ENCODE data around the gene RGR.
"Not testable (repeated sequence)": the region's sequence is repeated elsewhere in the genome, so short reads cannot be mapped to it uniquely, and the experiment has no call there.

RGR gene

GRCh38 chr10:84269162-84269561, 24.3 kb downstream of the RGR start:
- Histone ChIP-seq H3K18ac (ENCODE audit: low read length) (no peak overlapping the region), H3K4me2 (ENCODE audit: low read length) (no peak overlapping the region), H4K8ac (ENCODE audit: low read depth, low read length) (no peak overlapping the region), H2BK15ac (replicated peaks; ENCODE audit: low read depth) (no peak overlapping the region), H3K4me1 (ENCODE audit: control insufficient read depth, low read depth, low read length) (no peaks in the 10 kb centered on the region), H3K79me2 (ENCODE audit: control insufficient read depth, insufficient read depth, low read length) (no peaks in the 10 kb centered on the region), H3K4ac (ENCODE audit: low read depth, low read length) (no peak overlapping the region), H3K9ac (ENCODE audit: low read length) (no peak overlapping the region), H2BK120ac (ENCODE audit: low read depth, low read length) (no peak overlapping the region), H3K23ac (ENCODE audit: low read length) (no peak overlapping the region), H3K56ac (ENCODE audit: low read length) (no peak overlapping the region), H3K27me3 (ENCODE audit: insufficient read depth, low read length, poor library complexity) (no peaks in the 10 kb centered on the region), H3K79me1 (ENCODE audit: low read length) (no peaks in the 10 kb centered on the region), H2BK5ac (ENCODE audit: low read length) (no peak overlapping the region), H3K4me3 (ENCODE audit: low read length) (no peak overlapping the region), H4K5ac (ENCODE audit: low read length) (no peak overlapping the region), H3K36me3 (ENCODE audit: control insufficient read depth, insufficient read depth, low read length) (no peaks in the 10 kb centered on the region), H2AK5ac (ENCODE audit: low read length) (no peak overlapping the region), H3K27ac (ENCODE audit: low read depth, low read length) (no peak overlapping the region)
- no CpG with 5 or more reads among the region's 1 CpG for WGBS (ENCODE audit: extremely low coverage, insufficient coverage, low lambda C conversion rate)
- no peak for DNase-seq

- DNase-seq: no peak
- Histone ChIP-seq H3K36me3 (ENCODE audit: control insufficient read depth, insufficient read depth, low read length) (no peaks in the 10 kb centered on the region), H2BK5ac (ENCODE audit: low read length) (no peak overlapping the region), H3K23ac (ENCODE audit: low read length) (no peak overlapping the region), H4K8ac (ENCODE audit: low read depth, low read length) (no peak overlapping the region), H3K9ac (ENCODE audit: low read length) (no peak overlapping the region), H3K27ac (ENCODE audit: low read depth, low read length) (no peak overlapping the region), H3K79me1 (ENCODE audit: low read length) (no peaks in the 10 kb centered on the region), H3K4me2 (ENCODE audit: low read length) (no peak overlapping the region), H3K79me2 (ENCODE audit: control insufficient read depth, insufficient read depth, low read length) (no peaks in the 10 kb centered on the region), H4K5ac (ENCODE audit: low read length) (no peak overlapping the region), H3K56ac (ENCODE audit: low read length) (no peak overlapping the region), H2AK5ac (ENCODE audit: low read length) (no peak overlapping the region), H3K27me3 (ENCODE audit: insufficient read depth, low read length, poor library complexity) (no peaks in the 10 kb centered on the region), H3K18ac (ENCODE audit: low read length) (no peak overlapping the region), H2BK120ac (ENCODE audit: low read depth, low read length) (no peak overlapping the region), H3K4ac (ENCODE audit: low read depth, low read length) (no peak overlapping the region), H3K4me1 (ENCODE audit: control insufficient read depth, low read depth, low read length) (no peaks in the 10 kb centered on the region), H2BK15ac (replicated peaks; ENCODE audit: low read depth) (no peak overlapping the region), H3K4me3 (ENCODE audit: low read length) (no peak overlapping the region)
- WGBS (ENCODE audit: extremely low coverage, insufficient coverage, low lambda C conversion rate): no CpG with 5 or more reads among the region's 2 CpGs
These were observed 24.9 kb downstream of the RGR start for GRCh38 chr10:84269773-84270172.

- no peak overlapping the region for H3K4me3 ChIP-seq (ENCODE audit: low read length)
- WGBS (ENCODE audit: extremely low coverage, insufficient coverage, low lambda C conversion rate): no CpG with 5 or more reads among the region's 1 CpG
- no peak overlapping the region for H2BK15ac ChIP-seq (replicated peaks; ENCODE audit: low read depth)
These were observed 25.9 kb downstream of the RGR start for GRCh38 chr10:84270708-84271107.

GRCh38 chr10:84279876-84280475, 35.1 kb downstream of the RGR start:
- not testable (repeated sequence) for H3K23ac ChIP-seq (ENCODE audit: low read length); H3K4ac ChIP-seq (ENCODE audit: low read depth, low read length); H3K79me1 ChIP-seq (ENCODE audit: low read length); H4K5ac ChIP-seq (ENCODE audit: low read length); H2AK5ac ChIP-seq (ENCODE audit: low read length); H3K56ac ChIP-seq (ENCODE audit: low read length); H3K18ac ChIP-seq (ENCODE audit: low read length); H3K4me1 ChIP-seq (ENCODE audit: control insufficient read depth, low read depth, low read length); H3K27ac ChIP-seq (ENCODE audit: low read depth, low read length); H3K4me3 ChIP-seq (ENCODE audit: low read length); DNase-seq; H2BK120ac ChIP-seq (ENCODE audit: low read depth, low read length); H2BK5ac ChIP-seq (ENCODE audit: low read length); H3K36me3 ChIP-seq (ENCODE audit: control insufficient read depth, insufficient read depth, low read length); H3K79me2 ChIP-seq (ENCODE audit: control insufficient read depth, insufficient read depth, low read length); H2BK15ac ChIP-seq (replicated peaks; ENCODE audit: low read depth); H3K27me3 ChIP-seq (ENCODE audit: insufficient read depth, low read length, poor library complexity); H3K9ac ChIP-seq (ENCODE audit: low read length); H4K8ac ChIP-seq (ENCODE audit: low read depth, low read length); H3K4me2 ChIP-seq (ENCODE audit: low read length)
- WGBS (ENCODE audit: extremely low coverage, insufficient coverage, low lambda C conversion rate): no CpG with 5 or more reads among the region's 31 CpGs

More at GRCh38 chr10:84270708-84271107, 25.9 kb downstream of the RGR start:
- H2BK120ac ChIP-seq (ENCODE audit: low read depth, low read length): no peak overlapping the region
- no peak for DNase-seq
- no peak overlapping the region for H4K5ac ChIP-seq (ENCODE audit: low read length)
- no peak overlapping the region for H3K4me2 ChIP-seq (ENCODE audit: low read length)
- H3K36me3 ChIP-seq (ENCODE audit: control insufficient read depth, insufficient read depth, low read length): no peaks in the 10 kb centered on the region
- H3K4ac ChIP-seq (ENCODE audit: low read depth, low read length): no peak overlapping the region
- H3K9ac ChIP-seq (ENCODE audit: low read length): no peak overlapping the region
- H3K27me3 ChIP-seq (ENCODE audit: insufficient read depth, low read length, poor library complexity): no peaks in the 10 kb centered on the region
- H3K4me1 ChIP-seq (ENCODE audit: control insufficient read depth, low read depth, low read length): no peaks in the 10 kb centered on the region
- H3K79me2 ChIP-seq (ENCODE audit: control insufficient read depth, insufficient read depth, low read length): no peaks in the 10 kb centered on the region
- H3K27ac ChIP-seq (ENCODE audit: low read depth, low read length): no peak overlapping the region
- no peak overlapping the region for H3K56ac ChIP-seq (ENCODE audit: low read length)
- H3K18ac ChIP-seq (ENCODE audit: low read length): no peak overlapping the region
- no peaks in the 10 kb centered on the region for H3K79me1 ChIP-seq (ENCODE audit: low read length)
- H3K23ac ChIP-seq (ENCODE audit: low read length): no peak overlapping the region
- H4K8ac ChIP-seq (ENCODE audit: low read depth, low read length): no peak overlapping the region
- H2BK5ac ChIP-seq (ENCODE audit: low read length): no peak overlapping the region
- H2AK5ac ChIP-seq (ENCODE audit: low read length): no peak overlapping the region

GRCh38 chr10:84286695-84287094, 41.8 kb downstream of the RGR start:
- Histone ChIP-seq H3K18ac (ENCODE audit: low read length) (no peak overlapping the region), H3K4me2 (ENCODE audit: low read length) (no peak overlapping the region), H3K4me1 (ENCODE audit: control insufficient read depth, low read depth, low read length) (no peaks in the 10 kb centered on the region), H3K27me3 (ENCODE audit: insufficient read depth, low read length, poor library complexity) (no peaks in the 10 kb centered on the region), H3K79me2 (ENCODE audit: control insufficient read depth, insufficient read depth, low read length) (no peaks in the 10 kb centered on the region), H3K27ac (ENCODE audit: low read depth, low read length) (no peak overlapping the region), H3K79me1 (ENCODE audit: low read length) (no peaks in the 10 kb centered on the region), H2BK120ac (ENCODE audit: low read depth, low read length) (no peak overlapping the region), H3K9ac (ENCODE audit: low read length) (no peak overlapping the region), H4K8ac (ENCODE audit: low read depth, low read length) (no peak overlapping the region), H3K4me3 (ENCODE audit: low read length) (no peak overlapping the region), H2AK5ac (ENCODE audit: low read length) (no peak overlapping the region), H4K5ac (ENCODE audit: low read length) (no peak overlapping the region), H3K4ac (ENCODE audit: low read depth, low read length) (no peak overlapping the region), H3K36me3 (ENCODE audit: control insufficient read depth, insufficient read depth, low read length) (no peaks in the 10 kb centered on the region), H3K56ac (ENCODE audit: low read length) (no peak overlapping the region), H2BK5ac (ENCODE audit: low read length) (no peak overlapping the region), H2BK15ac (replicated peaks; ENCODE audit: low read depth) (no peak overlapping the region), H3K23ac (ENCODE audit: low read length) (no peak overlapping the region)
- no peak for DNase-seq

- Histone ChIP-seq H3K4ac (ENCODE audit: low read depth, low read length) (no peak overlapping the region), H4K5ac (ENCODE audit: low read length) (no peak overlapping the region), H2BK5ac (ENCODE audit: low read length) (no peak overlapping the region), H2BK15ac (replicated peaks; ENCODE audit: low read depth) (no peak overlapping the region), H3K79me2 (ENCODE audit: control insufficient read depth, insufficient read depth, low read length) (no peaks in the 10 kb centered on the region), H3K4me2 (ENCODE audit: low read length) (no peak overlapping the region), H3K36me3 (ENCODE audit: control insufficient read depth, insufficient read depth, low read length) (no peaks in the 10 kb centered on the region), H3K23ac (ENCODE audit: low read length) (no peak overlapping the region), H3K9ac (ENCODE audit: low read length) (no peak overlapping the region), H3K4me3 (ENCODE audit: low read length) (no peak overlapping the region), H3K27me3 (ENCODE audit: insufficient read depth, low read length, poor library complexity) (no peaks in the 10 kb centered on the region), H3K56ac (ENCODE audit: low read length) (no peak overlapping the region), H2AK5ac (ENCODE audit: low read length) (no peak overlapping the region), H4K8ac (ENCODE audit: low read depth, low read length) (no peak overlapping the region), H3K4me1 (ENCODE audit: control insufficient read depth, low read depth, low read length) (no peaks in the 10 kb centered on the region), H3K79me1 (ENCODE audit: low read length) (no peaks in the 10 kb centered on the region), H2BK120ac (ENCODE audit: low read depth, low read length) (no peak overlapping the region), H3K18ac (ENCODE audit: low read length) (no peak overlapping the region), H3K27ac (ENCODE audit: low read depth, low read length) (no peak overlapping the region)
- no CpG with 5 or more reads among the region's 1 CpG for WGBS (ENCODE audit: extremely low coverage, insufficient coverage, low lambda C conversion rate)
- no peak for DNase-seq
These were observed 43.3 kb downstream of the RGR start for GRCh38 chr10:84288151-84288550.

Measured in mesendoderm (in vitro differentiated cells).